Activated CD4-positive, alpha-beta T cell treated with anti-CD3 and anti-CD28 coated beads for 4 hours (primary cell): ENCODE measurements around the gene HIPK4.
"Not testable (repeated sequence)": the region's sequence is repeated elsewhere in the genome, so short reads cannot be mapped to it uniquely, and the experiment has no call there.

Experiments
- DNase-seq, 2 donors: peaks; one replicate each; pipeline ENCODE4 v3.0.0-alpha.2; 2020

The HIPK4 gene

DNA sequence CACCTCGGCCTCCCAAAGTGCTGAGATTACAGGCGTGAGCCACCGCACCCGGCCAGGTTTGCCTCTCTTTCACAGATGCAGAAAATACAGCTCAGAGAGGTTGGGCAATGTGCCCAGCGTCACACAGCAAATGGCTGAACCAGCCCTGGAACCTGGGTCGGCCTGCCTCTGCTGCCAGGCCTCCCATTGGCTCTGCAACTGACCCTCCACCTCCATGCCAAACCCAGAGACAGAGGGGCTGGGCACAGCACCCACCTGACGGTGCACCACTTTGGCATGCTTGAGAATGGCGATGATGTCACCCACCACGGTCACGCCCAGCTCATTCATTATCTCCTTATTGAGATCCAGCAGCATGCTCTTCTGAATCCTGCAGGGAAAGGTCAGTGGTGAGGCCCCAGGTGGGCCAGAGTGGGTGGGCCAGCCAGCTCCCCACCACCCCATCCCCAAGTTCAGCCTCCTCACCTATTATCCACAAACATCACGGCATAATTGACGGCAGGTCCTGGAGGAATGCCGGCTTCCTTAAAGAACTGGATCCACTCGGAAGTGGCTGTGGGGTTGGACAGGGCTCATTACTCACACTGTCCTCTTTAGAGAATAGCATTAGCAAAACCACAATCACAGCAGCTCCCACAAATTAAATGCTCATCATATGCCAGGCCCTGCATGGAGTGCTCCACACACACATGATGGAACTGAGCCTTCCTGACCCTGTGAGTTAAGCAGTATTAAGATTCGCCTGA, 54.0 kb downstream of the HIPK4 start:
- DNase-seq = no peak

DNA sequence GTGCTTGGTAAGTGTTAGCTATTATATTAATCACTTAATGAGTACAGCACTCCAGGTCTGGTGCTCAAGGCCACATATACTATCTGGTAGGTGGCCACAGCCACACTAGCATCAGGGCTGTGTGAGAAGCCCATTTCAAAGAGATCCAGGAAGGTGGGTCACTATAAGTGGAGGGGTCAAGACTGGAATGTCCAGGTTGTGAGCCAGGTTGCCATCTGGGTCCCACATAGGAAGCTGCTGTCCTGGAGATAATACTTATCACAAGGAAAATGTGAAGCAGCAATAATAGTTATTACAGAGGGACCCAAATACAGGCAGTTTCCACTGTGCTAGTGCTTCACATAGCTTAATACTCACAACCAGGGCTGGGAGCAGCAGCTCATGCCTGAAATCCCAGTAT, 54.9 kb downstream of the HIPK4 start:
- no peak for DNase-seq

DNA sequence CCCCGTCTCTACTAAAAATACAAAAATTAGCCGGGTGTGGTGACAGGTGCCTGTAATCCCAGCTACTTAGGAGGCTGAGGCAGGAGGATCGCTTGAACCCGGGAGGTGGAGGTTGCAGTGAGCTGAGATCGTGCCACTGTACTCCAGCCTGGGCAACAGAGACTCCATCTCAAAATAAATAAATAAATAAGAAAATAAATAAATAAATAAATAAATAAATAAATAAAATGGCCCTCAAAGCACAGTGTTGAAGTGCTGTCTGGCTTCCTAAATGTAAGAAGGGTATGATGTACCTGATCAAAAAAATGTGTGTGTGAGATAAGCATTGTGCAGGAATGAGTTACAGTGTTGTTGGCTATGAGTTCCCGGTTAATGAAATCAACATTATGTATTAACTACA, 56.9 kb downstream of the HIPK4 start:
- DNase-seq = not testable (repeated sequence)

DNA sequence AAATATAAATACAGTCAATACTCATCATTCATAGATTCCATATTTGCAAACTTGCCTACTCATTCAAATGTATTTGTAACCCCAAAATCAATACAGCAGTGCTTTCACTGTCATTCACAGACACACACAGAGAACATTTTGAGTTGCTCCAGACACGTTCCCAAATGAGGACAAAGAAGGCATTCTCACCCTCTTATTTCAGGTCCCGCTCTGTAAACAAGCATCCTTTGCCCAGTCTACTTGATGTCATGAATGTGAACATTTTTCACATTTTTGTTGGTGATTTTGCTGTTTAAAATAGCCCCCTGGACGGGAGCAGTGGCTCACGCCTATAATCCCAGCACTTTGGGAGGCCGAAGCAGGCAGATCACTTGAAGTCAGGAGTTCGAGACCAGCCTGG, 57.3 kb downstream of the HIPK4 start:
- DNase-seq = no peak

DNA sequence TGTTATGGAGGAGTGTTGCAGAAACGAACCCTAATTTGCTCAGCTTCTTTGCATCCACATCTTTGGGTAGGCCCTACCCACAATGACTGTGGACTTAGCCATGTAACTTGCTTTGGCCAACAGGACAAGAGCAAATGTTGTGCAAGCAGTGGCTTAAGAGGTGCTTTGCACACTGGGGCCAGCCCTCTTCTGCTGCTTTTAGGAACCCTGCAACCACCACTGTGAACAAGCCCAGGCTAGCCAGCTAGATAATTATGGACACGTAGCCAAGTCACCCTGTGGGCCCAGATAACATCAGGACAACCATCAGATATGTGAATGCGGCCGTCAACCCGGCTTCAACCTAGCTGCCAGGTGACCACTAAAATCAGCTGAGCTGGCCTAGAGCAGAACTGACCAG, 58.9 kb downstream of the HIPK4 start:
- no peak for DNase-seq
